K562 (cell line): ENCODE results near the gene USP20. TPM values are rescaled to one million over a fixed set of nuclear protein-coding genes. Genes with fewer than 3 reads are reported as not detected.
A peak's percentile ranks its signal among the peaks of the same experiment; 100 is the strongest.

Source experiments
- EZH2 ChIP-seq: IDR thresholded peaks from 2 replicates; pipeline ENCODE4 v1.6.1; 2012; ENCODE audit warnings: low read depth, mild to moderate bottlenecking, inconsistent platforms, low read length, borderline replicate concordance
- HDGF ChIP-seq: fragments of 450-650 bp; IDR thresholded peaks from 2 replicates; pipeline ENCODE4 v1.6.1; 2016
- HIVEP1 ChIP-seq: fragments of 250-450 bp; sonication (Bioruptor Pico); IDR thresholded peaks from 2 replicates; pipeline ENCODE4 v1.4.0; 2020; ENCODE audit warnings: mild to moderate bottlenecking
- MAZ ChIP-seq, 2 experiments: fragments of 450-650 bp in 1 of 2; sonication (generic) in 1 of 2; formaldehyde crosslinking; IDR thresholded peaks in 1 of 2; conservative IDR thresholded peaks in 1 of 2; 2 replicates each; pipeline versions ENCODE4 v1.4.0 to v1.5.0; 2020; ENCODE audit warnings: mild to moderate bottlenecking in 1 of 2, missing genetic modification reagents in 1 of 2
- MXD1 ChIP-seq: fragments of 250-450 bp; sonication (Bioruptor Pico); IDR thresholded peaks from 2 replicates; pipeline ENCODE4 v1.8.0; 2021; ENCODE audit warnings: borderline replicate concordance, mild to moderate bottlenecking, moderate library complexity; ENCODE audit not compliant: poor library complexity, severe bottlenecking
- NFE2 ChIP-seq: IDR thresholded peaks from 2 replicates; pipeline ENCODE4 v1.6.1; 2014; ENCODE audit warnings: antibody characterized with exemption, low read depth
- SMARCA4 ChIP-seq: fragments of 450-650 bp; IDR thresholded peaks from 2 replicates; pipeline ENCODE4 v1.6.1; 2016
- SOX6 ChIP-seq: fragments of 450-650 bp; IDR thresholded peaks from 2 replicates; pipeline ENCODE4 v1.6.1; 2014; ENCODE audit warnings: mild to moderate bottlenecking
- SP2 ChIP-seq: IDR thresholded peaks from 2 replicates; pipeline ENCODE4 v1.6.1; 2011; ENCODE audit warnings: mild to moderate bottlenecking, low read depth, low read length, moderate library complexity; ENCODE audit not compliant: poor library complexity, severe bottlenecking; ENCODE audit errors: extremely low read depth
- SREBF1 ChIP-seq: fragments of 150-350 bp; IDR thresholded peaks from 2 replicates; pipeline ENCODE4 v1.6.1; 2014; ENCODE audit warnings: antibody characterized with exemption, low read depth, low read length, borderline replicate concordance
- TCF3 ChIP-seq: sonication (generic); formaldehyde crosslinking; IDR thresholded peaks from 2 replicates; pipeline ENCODE4 v1.4.0; 2020; ENCODE audit warnings: mild to moderate bottlenecking, missing genetic modification reagents
- ZBTB11 ChIP-seq, 3 experiments: fragments of 200-800 bp in 1 of 3; fragments of 250-450 bp in 1 of 3; fragments of 450-650 bp in 1 of 3; sonication (Bioruptor Pico) in 1 of 3; sonication (Bioruptor generic) in 1 of 3; formaldehyde crosslinking in 1 of 3; IDR thresholded peaks; 2 replicates each; pipeline versions ENCODE4 v1.6.1 to v1.8.0; 2016 to 2022; ENCODE audit warnings: mild to moderate bottlenecking in 2 of 3, missing genetic modification characterization in 2 of 3, missing compliant biosample characterization in 1 of 3, moderate library complexity in 1 of 3
- polyA plus RNA-seq, 8 experiments: library from polyadenylated mRNA; depleted of rRNA in 4 of 8; stranded (reverse) in 5 of 8; unstranded in 3 of 8; fragments of >200 nt; fragmentation: Nextera tagmentation in 2 of 8; fragmentation: Illumina TruSeq in 1 of 8; extraction: Ambion mirVana in 2 of 8; extraction: Trizol in 1 of 8; gene quantifications; 2 replicates each; pipeline versions ENCODE4 v1.2.1 to v1.2.3, GENCODE V29; 2011 to 2014; ENCODE audit warnings: inconsistent platforms in 1 of 8, missing spikeins in 1 of 8
- total RNA-seq, 7 experiments: library from RNA; depleted of rRNA in 6 of 7; stranded (reverse); fragments of >200 nt in 6 of 7; fragmentation: Illumina TruSeq in 2 of 7; extraction: Trizol in 2 of 7; gene quantifications; 2 replicates each; pipeline versions ENCODE4 v1.2.1 to v1.2.3, GENCODE V29; 2011 to 2021; ENCODE audit warnings: low replicate concordance in 1 of 7
- TF ChIP-seq, protein P1 (sequence below): sonication (generic); formaldehyde crosslinking; IDR thresholded peaks from 2 replicates; pipeline ENCODE4 v1.8.1; 2023; ENCODE audit warnings: mild to moderate bottlenecking, missing genetic modification reagents
- TF ChIP-seq, protein P2 (sequence below): fragments of 450-650 bp; IDR thresholded peaks from 2 replicates; pipeline ENCODE4 v1.7.1; 2018; ENCODE audit warnings: mild to moderate bottlenecking, low read depth; ENCODE audit not compliant: partially characterized antibody
- TF ChIP-seq, protein P3 (sequence below): fragments of 250-450 bp; sonication (Bioruptor Pico); IDR thresholded peaks from 2 replicates; pipeline ENCODE4 v1.8.0; 2022; ENCODE audit warnings: moderate library complexity, mild to moderate bottlenecking, inconsistent platforms

The USP20 gene
- total and polyA plus RNA-seq, 9 of the 15 experiments (the other 6 are each of a cell fraction or from before 2014, with no cell fraction given) = 1.9 to 136 (median 49.1) TPM

DNA sequence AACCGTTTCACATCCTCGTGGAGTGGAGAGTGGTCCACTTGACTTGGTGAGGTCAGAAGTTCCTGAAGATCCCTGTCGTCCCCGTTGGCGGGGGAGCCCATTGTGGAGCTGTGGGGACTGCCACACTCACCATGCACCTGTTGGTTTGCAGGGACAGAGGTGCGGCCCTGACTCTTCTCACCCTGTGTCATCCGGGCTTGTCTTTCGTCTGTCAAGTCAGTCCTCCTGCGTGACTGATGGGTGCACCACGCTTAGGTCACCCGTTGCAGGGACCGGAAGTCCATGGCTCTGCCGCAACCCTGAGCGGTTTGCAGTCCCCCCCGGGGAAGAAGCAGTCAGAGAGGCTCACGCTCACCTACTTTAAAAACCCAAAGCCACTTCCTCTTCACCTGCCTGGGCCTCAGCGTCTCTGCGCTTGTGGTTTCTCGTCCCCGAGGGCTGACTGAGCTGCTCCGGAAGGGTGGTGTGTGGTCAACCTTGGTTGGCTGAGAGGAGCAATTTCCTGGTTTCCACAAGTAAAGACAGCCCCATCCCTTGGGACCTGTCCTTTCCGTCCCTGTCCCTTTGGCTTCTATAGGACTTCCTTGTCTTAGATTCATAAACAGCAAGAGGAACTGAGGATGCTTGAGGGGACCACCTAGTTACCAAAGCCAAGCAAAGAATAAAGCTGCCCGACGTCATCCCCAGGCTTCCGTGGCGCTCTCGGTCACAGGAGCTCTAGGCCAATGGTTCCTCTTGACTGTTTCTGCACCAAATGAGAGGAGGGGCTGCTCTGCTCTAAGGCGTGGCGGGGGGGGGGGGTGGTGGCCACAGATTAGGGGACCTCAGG, 53.2 kb downstream of the USP20 start (continued):
- TF ChIP-seq, protein P1, sequence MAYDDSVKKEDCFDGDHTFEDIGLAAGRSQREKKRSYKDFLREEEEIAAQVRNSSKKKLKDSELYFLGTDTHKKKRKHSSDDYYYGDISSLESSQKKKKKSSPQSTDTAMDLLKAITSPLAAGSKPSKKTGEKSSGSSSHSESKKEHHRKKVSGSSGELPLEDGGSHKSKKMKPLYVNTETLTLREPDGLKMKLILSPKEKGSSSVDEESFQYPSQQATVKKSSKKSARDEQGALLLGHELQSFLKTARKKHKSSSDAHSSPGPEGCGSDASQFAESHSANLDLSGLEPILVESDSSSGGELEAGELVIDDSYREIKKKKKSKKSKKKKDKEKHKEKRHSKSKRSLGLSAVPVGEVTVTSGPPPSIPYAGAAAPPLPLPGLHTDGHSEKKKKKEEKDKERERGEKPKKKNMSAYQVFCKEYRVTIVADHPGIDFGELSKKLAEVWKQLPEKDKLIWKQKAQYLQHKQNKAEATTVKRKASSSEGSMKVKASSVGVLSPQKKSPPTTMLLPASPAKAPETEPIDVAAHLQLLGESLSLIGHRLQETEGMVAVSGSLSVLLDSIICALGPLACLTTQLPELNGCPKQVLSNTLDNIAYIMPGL (CRISPR knock-in tag) = no peak
- TF ChIP-seq, protein P2, sequence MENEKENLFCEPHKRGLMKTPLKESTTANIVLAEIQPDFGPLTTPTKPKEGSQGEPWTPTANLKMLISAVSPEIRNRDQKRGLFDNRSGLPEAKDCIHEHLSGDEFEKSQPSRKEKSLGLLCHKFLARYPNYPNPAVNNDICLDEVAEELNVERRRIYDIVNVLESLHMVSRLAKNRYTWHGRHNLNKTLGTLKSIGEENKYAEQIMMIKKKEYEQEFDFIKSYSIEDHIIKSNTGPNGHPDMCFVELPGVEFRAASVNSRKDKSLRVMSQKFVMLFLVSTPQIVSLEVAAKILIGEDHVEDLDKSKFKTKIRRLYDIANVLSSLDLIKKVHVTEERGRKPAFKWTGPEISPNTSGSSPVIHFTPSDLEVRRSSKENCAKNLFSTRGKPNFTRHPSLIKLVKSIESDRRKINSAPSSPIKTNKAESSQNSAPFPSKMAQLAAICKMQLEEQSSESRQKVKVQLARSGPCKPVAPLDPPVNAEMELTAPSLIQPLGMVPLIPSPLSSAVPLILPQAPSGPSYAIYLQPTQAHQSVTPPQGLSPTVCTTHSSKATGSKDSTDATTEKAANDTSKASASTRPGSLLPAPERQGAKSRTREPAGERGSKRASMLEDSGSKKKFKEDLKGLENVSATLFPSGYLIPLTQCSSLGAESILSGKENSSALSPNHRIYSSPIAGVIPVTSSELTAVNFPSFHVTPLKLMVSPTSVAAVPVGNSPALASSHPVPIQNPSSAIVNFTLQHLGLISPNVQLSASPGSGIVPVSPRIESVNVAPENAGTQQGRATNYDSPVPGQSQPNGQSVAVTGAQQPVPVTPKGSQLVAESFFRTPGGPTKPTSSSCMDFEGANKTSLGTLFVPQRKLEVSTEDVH = no peak
- TF ChIP-seq SOX6 (no peak), EZH2 (no peak), MXD1 (CRISPR knock-in tag) (no peak), HIVEP1 (CRISPR knock-in tag) (no peak), ZBTB11 (CRISPR knock-in tag; IDR thresholded peaks at IDR 0.05) (peak in 1 of 3 experiments; percentile 67; a peak in 2 of 6 replicates), SP2 (peak; percentile 9), NFE2 (no peak), TCF3 (CRISPR knock-in tag) (no peak), MAZ (CRISPR knock-in tag; conservative IDR thresholded peaks at IDR 0.05 in 1 of 2, IDR thresholded peaks at IDR 0.05 in 1 of 2) (peak in 1 of 2 experiments; percentile 68; a peak in 2 of 4 replicates), SMARCA4 (no peak), SREBF1 (no peak), HDGF (no peak)
- TF ChIP-seq, protein P3, sequence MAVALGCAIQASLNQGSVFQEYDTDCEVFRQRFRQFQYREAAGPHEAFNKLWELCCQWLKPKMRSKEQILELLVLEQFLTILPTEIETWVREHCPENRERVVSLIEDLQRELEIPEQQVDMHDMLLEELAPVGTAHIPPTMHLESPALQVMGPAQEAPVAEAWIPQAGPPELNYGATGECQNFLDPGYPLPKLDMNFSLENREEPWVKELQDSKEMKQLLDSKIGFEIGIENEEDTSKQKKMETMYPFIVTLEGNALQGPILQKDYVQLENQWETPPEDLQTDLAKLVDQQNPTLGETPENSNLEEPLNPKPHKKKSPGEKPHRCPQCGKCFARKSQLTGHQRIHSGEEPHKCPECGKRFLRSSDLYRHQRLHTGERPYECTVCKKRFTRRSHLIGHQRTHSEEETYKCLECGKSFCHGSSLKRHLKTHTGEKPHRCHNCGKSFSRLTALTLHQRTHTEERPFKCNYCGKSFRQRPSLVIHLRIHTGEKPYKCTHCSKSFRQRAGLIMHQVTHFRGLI (CRISPR knock-in tag) = no peak
